ENCODE results near the gene MPHOSPH9.

DNA sequence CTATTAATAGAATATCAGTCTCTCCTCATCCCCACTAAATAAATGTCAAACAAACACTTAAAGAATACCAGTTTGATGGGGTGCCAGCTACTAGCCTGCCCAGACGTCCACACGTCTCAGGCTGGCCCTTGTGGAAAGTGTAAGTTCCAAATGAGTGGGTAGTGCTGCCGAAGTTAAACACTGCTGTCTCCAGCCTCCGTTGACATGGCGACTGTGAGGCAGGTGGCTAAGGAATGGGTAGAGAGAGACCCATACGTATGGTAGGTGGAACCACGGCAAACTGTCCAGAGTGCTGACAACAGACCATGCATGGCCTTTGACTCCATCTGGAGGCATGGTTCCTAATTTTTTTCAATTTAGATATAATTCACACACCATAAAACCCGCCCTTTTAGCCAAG, 119.9 kb downstream of the MPHOSPH9 start:
- TF ChIP-seq, protein P1, sequence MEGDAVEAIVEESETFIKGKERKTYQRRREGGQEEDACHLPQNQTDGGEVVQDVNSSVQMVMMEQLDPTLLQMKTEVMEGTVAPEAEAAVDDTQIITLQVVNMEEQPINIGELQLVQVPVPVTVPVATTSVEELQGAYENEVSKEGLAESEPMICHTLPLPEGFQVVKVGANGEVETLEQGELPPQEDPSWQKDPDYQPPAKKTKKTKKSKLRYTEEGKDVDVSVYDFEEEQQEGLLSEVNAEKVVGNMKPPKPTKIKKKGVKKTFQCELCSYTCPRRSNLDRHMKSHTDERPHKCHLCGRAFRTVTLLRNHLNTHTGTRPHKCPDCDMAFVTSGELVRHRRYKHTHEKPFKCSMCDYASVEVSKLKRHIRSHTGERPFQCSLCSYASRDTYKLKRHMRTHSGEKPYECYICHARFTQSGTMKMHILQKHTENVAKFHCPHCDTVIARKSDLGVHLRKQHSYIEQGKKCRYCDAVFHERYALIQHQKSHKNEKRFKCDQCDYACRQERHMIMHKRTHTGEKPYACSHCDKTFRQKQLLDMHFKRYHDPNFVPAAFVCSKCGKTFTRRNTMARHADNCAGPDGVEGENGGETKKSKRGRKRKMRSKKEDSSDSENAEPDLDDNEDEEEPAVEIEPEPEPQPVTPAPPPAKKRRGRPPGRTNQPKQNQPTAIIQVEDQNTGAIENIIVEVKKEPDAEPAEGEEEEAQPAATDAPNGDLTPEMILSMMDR (IDR thresholded peaks at IDR 0.05): no peak
- TF ChIP-seq POLR2A (IDR thresholded peaks at IDR 0.05): no peak

Measured in heart left ventricle (tissue), 13 donors.